22Rv1 (cell line): ENCODE results near the gene KCNG2.

ENCODE experiments used
- CTCF ChIP-seq: fragments of 450-650 bp; IDR thresholded peaks from 2 replicates; pipeline ENCODE4 v1.5.1; 2017; ENCODE audit warnings: mild to moderate bottlenecking
- ZFX ChIP-seq: fragments of 450-650 bp; IDR thresholded peaks from 2 replicates; pipeline ENCODE4 v1.6.1; 2017; ENCODE audit warnings: antibody characterized with exemption, borderline replicate concordance

- no peak for TF ChIP-seq CTCF
- TF ChIP-seq ZFX: no peak
These were observed 81.8 kb downstream of the KCNG2 start for GRCh38 chr18:79879566-79879965.
